WTC11 (cell line): Measurements from ENCODE around the gene CCDC87. TPM values are rescaled to one million over a fixed set of nuclear protein-coding genes. Genes with fewer than 3 reads are reported as not detected.

Experiments used
- ATAC-seq: fragments of 200-7000 bp; cut with Tn5 transposase; 2 replicates; pipeline ENCODE4 v1.10.0; 2021; ENCODE audit warnings: mild to moderate bottlenecking, moderate library complexity
- CTCF ChIA-PET: fragments of 300-600 bp; sonication (Branson Sonifier 250); formaldehyde crosslinking; loops from one replicate; lab custom pipeline; 2021; ENCODE audit warnings: antibody characterized with exemption; lab: Charles Lee
- POLR2A ChIA-PET: fragments of 350-600 bp; sonication (Branson Sonifier 250); formaldehyde crosslinking; loops from one replicate; lab custom pipeline; 2021; ENCODE audit warnings: antibody characterized with exemption; lab: Charles Lee
- DNase-seq: peaks from one replicate; pipeline ENCODE4 v3.0.0; 2021; ENCODE audit warnings: low spot score
- H3K27ac Mint-ChIP-seq: 2 replicates; pipeline ENCODE4 v1.8.0; 2021; ENCODE audit warnings: mixed read lengths
- H3K27me3 Mint-ChIP-seq: 2 replicates; pipeline ENCODE4 v1.8.0; 2021; ENCODE audit warnings: low read depth, mild to moderate bottlenecking, moderate library complexity, mixed read lengths
- H3K36me3 Mint-ChIP-seq: 2 replicates; pipeline ENCODE4 v1.8.0; 2021; ENCODE audit warnings: mixed read lengths
- H3K4me1 Mint-ChIP-seq: 2 replicates; pipeline ENCODE4 v1.8.0; 2022; ENCODE audit warnings: mixed read lengths
- H3K4me3 Mint-ChIP-seq: 2 replicates; pipeline ENCODE4 v1.8.0; 2021; ENCODE audit warnings: mild to moderate bottlenecking, moderate library complexity, mixed read lengths
- H3K9me3 Mint-ChIP-seq: 2 replicates; pipeline ENCODE4 v1.8.0; 2021; ENCODE audit warnings: mixed read lengths
- CREB1 ChIP-seq: sonication (generic); formaldehyde crosslinking; IDR thresholded peaks from 2 replicates; pipeline ENCODE4 v1.8.0; 2023; ENCODE audit warnings: mild to moderate bottlenecking, missing genetic modification reagents
- ERG ChIP-seq: fragments of 250-450 bp; sonication (Bioruptor Pico); IDR thresholded peaks from 2 replicates; pipeline ENCODE4 v1.8.0; 2021; ENCODE audit warnings: mild to moderate bottlenecking
- ESRRA ChIP-seq: sonication (generic); formaldehyde crosslinking; IDR thresholded peaks from 2 replicates; pipeline ENCODE4 v1.8.1; 2022; ENCODE audit warnings: mild to moderate bottlenecking, missing genetic modification reagents, borderline replicate concordance
- ETV6 ChIP-seq: sonication (generic); formaldehyde crosslinking; IDR thresholded peaks from 2 replicates; pipeline ENCODE4 v1.8.1; 2022; ENCODE audit warnings: mild to moderate bottlenecking, missing genetic modification reagents
- HMGA2 ChIP-seq: fragments of 250-450 bp; sonication (Bioruptor Pico); IDR thresholded peaks from 2 replicates; pipeline ENCODE4 v1.4.0; 2021; ENCODE audit warnings: mild to moderate bottlenecking, moderate library complexity
- IRF2 ChIP-seq: sonication (generic); formaldehyde crosslinking; IDR thresholded peaks from 2 replicates; pipeline ENCODE4 v1.8.0; 2022; ENCODE audit warnings: low read depth, missing genetic modification reagents, borderline replicate concordance
- JUN ChIP-seq: sonication (generic); formaldehyde crosslinking; IDR thresholded peaks from 2 replicates; pipeline ENCODE4 v1.8.0; 2023; ENCODE audit warnings: mild to moderate bottlenecking, missing genetic modification reagents
- NR1H2 ChIP-seq: sonication (generic); formaldehyde crosslinking; IDR thresholded peaks from 2 replicates; pipeline ENCODE4 v1.9.0; 2021; ENCODE audit warnings: mild to moderate bottlenecking, moderate library complexity, missing genetic modification reagents
- NR3C1 ChIP-seq: sonication (generic); formaldehyde crosslinking; conservative IDR thresholded peaks from 2 replicates; pipeline ENCODE4 v1.8.1; 2023; ENCODE audit warnings: low read depth, mild to moderate bottlenecking, missing genetic modification reagents
- PRRX2 ChIP-seq: fragments of 250-450 bp; sonication (Bioruptor Pico); IDR thresholded peaks from 2 replicates; pipeline ENCODE4 v1.8.0; 2021; ENCODE audit warnings: mild to moderate bottlenecking
- STAT6 ChIP-seq: sonication (generic); formaldehyde crosslinking; conservative IDR thresholded peaks from 2 replicates; pipeline ENCODE4 v1.8.1; 2023; ENCODE audit warnings: mild to moderate bottlenecking, low read depth, missing genetic modification reagents, moderate library complexity
- ZBTB21 ChIP-seq: sonication (generic); formaldehyde crosslinking; IDR thresholded peaks from 2 replicates; pipeline ENCODE4 v1.8.1; 2023; ENCODE audit warnings: mild to moderate bottlenecking, missing genetic modification reagents, borderline replicate concordance
- ZNF219 ChIP-seq: sonication (generic); formaldehyde crosslinking; IDR thresholded peaks from 2 replicates; pipeline ENCODE4 v1.8.0; 2023; ENCODE audit warnings: missing genetic modification reagents, mild to moderate bottlenecking, borderline replicate concordance
- ZNF232 ChIP-seq: sonication (generic); formaldehyde crosslinking; IDR thresholded peaks from 2 replicates; pipeline ENCODE4 v1.8.0; 2022; ENCODE audit warnings: mild to moderate bottlenecking, missing genetic modification reagents
- ZNF416 ChIP-seq: fragments of 250-450 bp; sonication (Bioruptor Pico); IDR thresholded peaks from 2 replicates; pipeline ENCODE4 v1.9.0; 2021; ENCODE audit warnings: mild to moderate bottlenecking, inconsistent platforms
- total RNA-seq: library from RNA; stranded (reverse); gene quantifications from 3 replicates; pipeline ENCODE4 v1.2.3, GENCODE V29; 2021
- TF ChIP-seq, protein P1 (sequence below): fragments of 200-600 bp; IDR thresholded peaks from 2 replicates; pipeline ENCODE4 v1.8.0; 2022; ENCODE audit warnings: antibody characterized with exemption
- TF ChIP-seq, protein P2 (sequence below): sonication (generic); formaldehyde crosslinking; IDR thresholded peaks from 2 replicates; pipeline ENCODE4 v1.8.1; 2022; ENCODE audit warnings: low read depth, mild to moderate bottlenecking, moderate library complexity, missing genetic modification reagents, borderline replicate concordance
- TF ChIP-seq, protein P3 (sequence below): sonication (generic); formaldehyde crosslinking; IDR thresholded peaks from 2 replicates; pipeline ENCODE4 v1.8.0; 2022; ENCODE audit warnings: mild to moderate bottlenecking, missing genetic modification reagents

The CCDC87 gene
- total RNA-seq, 1 experiment from 2014 or later = 0.85 TPM

DNA sequence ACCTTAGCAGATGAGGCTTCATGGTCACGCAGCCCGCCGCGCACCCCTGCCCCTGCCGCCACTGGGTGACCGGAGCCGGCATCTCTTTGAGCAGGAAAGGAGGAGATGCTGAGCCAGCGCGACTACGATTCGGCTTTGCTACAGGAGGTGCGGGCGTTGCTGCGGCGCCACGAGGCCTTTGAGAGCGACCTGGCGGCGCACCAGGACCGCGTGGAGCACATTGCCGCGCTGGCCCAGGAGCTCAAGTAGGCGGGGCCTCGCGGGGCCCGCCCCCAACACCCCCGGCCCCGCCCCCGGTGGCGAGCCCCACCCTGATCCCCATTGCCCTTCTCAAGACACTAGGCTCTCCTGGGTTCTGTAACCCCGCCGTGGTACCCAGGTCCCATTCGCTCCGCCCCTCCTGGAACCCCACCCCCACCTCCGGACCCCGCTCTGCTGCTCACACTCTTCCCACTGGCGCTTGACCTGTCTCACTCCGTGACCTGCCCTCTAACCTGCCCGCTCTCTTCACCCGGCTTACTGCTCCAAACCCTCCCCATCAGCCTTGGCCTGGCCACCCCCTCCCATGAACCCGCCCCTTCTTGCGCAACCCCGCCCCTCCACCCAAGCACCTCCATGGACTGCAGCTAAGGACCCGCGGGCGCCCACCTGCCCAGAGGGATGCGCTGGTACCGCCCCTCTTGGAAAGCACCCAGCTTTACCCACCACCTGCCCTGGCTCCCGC, 33.6 kb downstream of the CCDC87 start:
- Mint-ChIP-seq H3K9me3 (no peaks in the 10 kb centered on the region), H3K4me1 (no peaks in the 10 kb centered on the region), H3K36me3 (peaks cover 26% of the 10 kb centered on the region), H3K27ac (no peak overlapping the region), H3K4me3 (peak overlapping the region; percentile 29; the same call in 1 of the 2 replicates), H3K27me3 (peaks cover 6% of the 10 kb centered on the region)
- POLR2A ChIA-PET = interaction anchor here (0.6 kb wide), 1 partner anchor 372 kb away, joined by 8 read pairs; no protein-coding TSS in a partner anchor
- ATAC-seq (peak; percentile 81), DNase-seq (peak; percentile 55)
- CTCF ChIA-PET = interaction anchor here (0.6 to 1.6 kb wide), 9 partner anchors 9 to 751 kb away, joined by 3 to 11 read pairs (median 4); partner anchors contain the start of genes ACTN3, CTSF, MRPL11 and RBM4B
- TF ChIP-seq PRRX2 (CRISPR knock-in tag) (no peak), IRF2 (CRISPR knock-in tag) (no peak), HMGA2 (no peak), ETV6 (no peak), NR3C1 (CRISPR knock-in tag) (no peak), ZNF232 (CRISPR knock-in tag) (no peak), ZNF219 (CRISPR knock-in tag) (no peak), ZBTB21 (CRISPR knock-in tag) (no peak), ZNF416 (no peak), CREB1 (no peak), ESRRA (CRISPR knock-in tag) (no peak), ERG (no peak), JUN (CRISPR knock-in tag) (no peak), NR1H2 (CRISPR knock-in tag) (no peak), STAT6 (CRISPR knock-in tag) (no peak)
- TF ChIP-seq, protein P1, sequence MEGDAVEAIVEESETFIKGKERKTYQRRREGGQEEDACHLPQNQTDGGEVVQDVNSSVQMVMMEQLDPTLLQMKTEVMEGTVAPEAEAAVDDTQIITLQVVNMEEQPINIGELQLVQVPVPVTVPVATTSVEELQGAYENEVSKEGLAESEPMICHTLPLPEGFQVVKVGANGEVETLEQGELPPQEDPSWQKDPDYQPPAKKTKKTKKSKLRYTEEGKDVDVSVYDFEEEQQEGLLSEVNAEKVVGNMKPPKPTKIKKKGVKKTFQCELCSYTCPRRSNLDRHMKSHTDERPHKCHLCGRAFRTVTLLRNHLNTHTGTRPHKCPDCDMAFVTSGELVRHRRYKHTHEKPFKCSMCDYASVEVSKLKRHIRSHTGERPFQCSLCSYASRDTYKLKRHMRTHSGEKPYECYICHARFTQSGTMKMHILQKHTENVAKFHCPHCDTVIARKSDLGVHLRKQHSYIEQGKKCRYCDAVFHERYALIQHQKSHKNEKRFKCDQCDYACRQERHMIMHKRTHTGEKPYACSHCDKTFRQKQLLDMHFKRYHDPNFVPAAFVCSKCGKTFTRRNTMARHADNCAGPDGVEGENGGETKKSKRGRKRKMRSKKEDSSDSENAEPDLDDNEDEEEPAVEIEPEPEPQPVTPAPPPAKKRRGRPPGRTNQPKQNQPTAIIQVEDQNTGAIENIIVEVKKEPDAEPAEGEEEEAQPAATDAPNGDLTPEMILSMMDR = no peak
- TF ChIP-seq, protein P2, sequence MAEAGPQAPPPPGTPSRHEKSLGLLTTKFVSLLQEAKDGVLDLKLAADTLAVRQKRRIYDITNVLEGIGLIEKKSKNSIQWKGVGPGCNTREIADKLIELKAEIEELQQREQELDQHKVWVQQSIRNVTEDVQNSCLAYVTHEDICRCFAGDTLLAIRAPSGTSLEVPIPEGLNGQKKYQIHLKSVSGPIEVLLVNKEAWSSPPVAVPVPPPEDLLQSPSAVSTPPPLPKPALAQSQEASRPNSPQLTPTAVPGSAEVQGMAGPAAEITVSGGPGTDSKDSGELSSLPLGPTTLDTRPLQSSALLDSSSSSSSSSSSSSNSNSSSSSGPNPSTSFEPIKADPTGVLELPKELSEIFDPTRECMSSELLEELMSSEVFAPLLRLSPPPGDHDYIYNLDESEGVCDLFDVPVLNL (CRISPR knock-in tag) = no peak
- TF ChIP-seq, protein P3, sequence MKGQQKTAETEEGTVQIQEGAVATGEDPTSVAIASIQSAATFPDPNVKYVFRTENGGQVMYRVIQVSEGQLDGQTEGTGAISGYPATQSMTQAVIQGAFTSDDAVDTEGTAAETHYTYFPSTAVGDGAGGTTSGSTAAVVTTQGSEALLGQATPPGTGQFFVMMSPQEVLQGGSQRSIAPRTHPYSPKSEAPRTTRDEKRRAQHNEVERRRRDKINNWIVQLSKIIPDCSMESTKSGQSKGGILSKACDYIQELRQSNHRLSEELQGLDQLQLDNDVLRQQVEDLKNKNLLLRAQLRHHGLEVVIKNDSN (CRISPR knock-in tag) = no peak
